Endometrial microvascular endothelial cells (primary cell): ENCODE data around the gene CXCL14. TPM values are rescaled to one million over a fixed set of nuclear protein-coding genes. Genes with fewer than 3 reads are reported as not detected.

Experiments
- in situ Hi-C: cut with HindIII; loops from 2 replicates; pipeline ENCODE4 v1.10.0; 2017; ENCODE audit warnings: low sequenced_read_pairs, low pct_unique_long_range_greater_than_20kb; ENCODE audit errors: inconsistent ontology term
- total RNA-seq: library from RNA; depleted of rRNA; stranded (reverse); fragments of >200 nt; gene quantifications from one replicate; pipeline ENCODE4 v1.2.3, GENCODE V29; 2015; ENCODE audit errors: inconsistent ontology term

Gene CXCL14
- total RNA-seq, 1 donor from 2014 or later = not detected

GRCh38 chr5:135553688-135554462, 24.9 kb downstream of the CXCL14 start:
- in situ Hi-C loops = loop anchor here (25.0 kb wide), 2 partner anchors 92 to 283 kb away; partner anchors contain the start of genes SLC25A48 and TIFAB

- in situ Hi-C loops = loop anchor here (25.0 kb wide), 2 partner anchors 90 to 285 kb away; partner anchors contain the start of genes SLC25A48 and TIFAB
Observed at GRCh38 chr5:135551593-135552447, 27.0 kb downstream of the CXCL14 start.

- in situ Hi-C loops = no loop called here
Observed at GRCh38 chr5:135549413-135549812, 29.4 kb downstream of the CXCL14 start.

GRCh38 chr5:135547590-135548254, 31.1 kb downstream of the CXCL14 start:
- in situ Hi-C loops = no loop called here

- in situ Hi-C loops = no loop called here
Observed at GRCh38 chr5:135546912-135547311, 31.9 kb downstream of the CXCL14 start.

GRCh38 chr5:135546101-135546500, 32.7 kb downstream of the CXCL14 start:
- in situ Hi-C loops = no loop called here

GRCh38 chr5:135545099-135545498, 33.7 kb downstream of the CXCL14 start:
- in situ Hi-C loops = no loop called here

- in situ Hi-C loops = no loop called here
Observed at GRCh38 chr5:135543485-135544304, 35.1 kb downstream of the CXCL14 start.

- in situ Hi-C loops = no loop called here
Observed at GRCh38 chr5:135543001-135543484, 35.7 kb downstream of the CXCL14 start.

- in situ Hi-C loops = no loop called here
Observed at GRCh38 chr5:135541807-135542502, 36.8 kb downstream of the CXCL14 start.

GRCh38 chr5:135539430-135540005, 39.3 kb downstream of the CXCL14 start:
- in situ Hi-C loops = no loop called here

GRCh38 chr5:135538261-135538660, 40.5 kb downstream of the CXCL14 start:
- in situ Hi-C loops = no loop called here

- in situ Hi-C loops = no loop called here
Observed at GRCh38 chr5:135537745-135538144, 41.0 kb downstream of the CXCL14 start.

GRCh38 chr5:135537271-135537670, 41.5 kb downstream of the CXCL14 start:
- in situ Hi-C loops = no loop called here

- in situ Hi-C loops = no loop called here
Observed at GRCh38 chr5:135535820-135536801, 42.7 kb downstream of the CXCL14 start, which contains the start of gene NEUROG1. Gene NEUROG1, minus strand, starts transcription at chr5:135535964. Its CDS starts 274 bp downstream, at chr5:135535690.

GRCh38 chr5:135535420-135535819, 43.4 kb downstream of the CXCL14 start:
- in situ Hi-C loops = no loop called here
